B cell (primary cell): ENCODE results near the gene NEK11. TPM values are rescaled to one million over a fixed set of nuclear protein-coding genes. Genes with fewer than 3 reads are reported as not detected.

Experiments used
- ATAC-seq: fragments of 200-7000 bp; cut with Tn5 transposase; one replicate; pipeline ENCODE4 v1.10.0; 2021; ENCODE audit warnings: low read depth, mild to moderate bottlenecking, moderate number of reproducible peaks, moderate library complexity
- CTCF ChIA-PET: fragments of 350-600 bp; sonication (Branson Sonifier 250); formaldehyde crosslinking; loops from one replicate; lab custom pipeline; 2021; ENCODE audit warnings: antibody characterized with exemption, inconsistent platforms; lab: Charles Lee
- POLR2A ChIA-PET: fragments of 350-600 bp; sonication (Branson Sonifier 250); formaldehyde crosslinking; loops from one replicate; lab custom pipeline; 2021; ENCODE audit warnings: antibody characterized with exemption; lab: Charles Lee
- DNase-seq: peaks from one replicate; pipeline ENCODE4 v3.0.0; 2013
- H2AFZ ChIP-seq: 2 replicates; pipeline ENCODE4 v1.6.1; 2012; ENCODE audit warnings: mild to moderate bottlenecking, low read depth, low read length; ENCODE audit not compliant: insufficient read depth, poor library complexity, severe bottlenecking
- H3K27ac ChIP-seq, 2 donors: 1 replicate in 1 of 2; 2 replicates in 1 of 2; pipeline ENCODE4 v1.5.1; 2012 to 2013; ENCODE audit warnings: low read length in 2 of 2, mild to moderate bottlenecking in 2 of 2, moderate library complexity in 1 of 2
- H3K27me3 ChIP-seq, 4 experiments: fragments of 200-600 bp in 1 of 4; sonication (generic) in 1 of 4; replicated peaks in 1 of 4; 1 replicate in 2 of 4; 2 replicates in 2 of 4; pipeline versions ENCODE4 v1.6.1 to v1.7.0; 2013 to 2016; ENCODE audit warnings: low read length in 3 of 4, mild to moderate bottlenecking in 2 of 4, mixed read lengths in 1 of 4, moderate library complexity in 1 of 4; ENCODE audit not compliant: insufficient read depth in 4 of 4, control insufficient read depth in 3 of 4; ENCODE audit errors: control extremely low read depth in 1 of 4
- H3K36me3 ChIP-seq, 2 experiments: replicated peaks in 1 of 2; 1 replicate in 1 of 2; 2 replicates in 1 of 2; pipeline versions ENCODE4 v1.6.1 to v1.7.1; 2013; ENCODE audit warnings: low read length in 1 of 2; ENCODE audit not compliant: insufficient read depth in 2 of 2, control insufficient read depth in 1 of 2; ENCODE audit errors: control extremely low read depth in 1 of 2, extremely low read depth in 1 of 2
- H3K4me1 ChIP-seq, 2 donors: fragments of 200-600 bp in 1 of 2; sonication (generic) in 1 of 2; 1 replicate in 1 of 2; 2 replicates in 1 of 2; pipeline versions ENCODE4 v1.5.1 to v1.6.1; 2013 to 2017; ENCODE audit warnings: low read length in 2 of 2; ENCODE audit not compliant: control insufficient read depth in 2 of 2, insufficient read depth in 2 of 2
- H3K4me2 ChIP-seq: replicated peaks from 2 replicates; pipeline ENCODE3; 2012; ENCODE audit warnings: mild to moderate bottlenecking, low read depth, low read length; ENCODE audit not compliant: poor library complexity, severe bottlenecking
- H3K4me3 ChIP-seq, 5 experiments: fragments of 200-600 bp in 1 of 5; sonication (generic) in 1 of 5; 1 replicate in 3 of 5; 2 replicates in 2 of 5; pipeline versions ENCODE4 v1.5.1 to v1.7.0; 2011 to 2016; ENCODE audit warnings: low read length in 4 of 5, mild to moderate bottlenecking in 4 of 5, low read depth in 2 of 5, control low read depth in 1 of 5, moderate library complexity in 1 of 5; ENCODE audit not compliant: insufficient read depth in 1 of 5; ENCODE audit errors: control extremely low read depth in 1 of 5, extremely low read depth in 1 of 5
- H3K79me2 ChIP-seq: fragments of 200-600 bp; sonication (generic); one replicate; pipeline ENCODE4 v1.6.0; 2016; ENCODE audit warnings: low read length; ENCODE audit not compliant: control insufficient read depth, insufficient read depth
- H3K9ac ChIP-seq: fragments of 200-600 bp; sonication (generic); 2 replicates; pipeline ENCODE4 v1.6.1; 2017; ENCODE audit warnings: mild to moderate bottlenecking, low read length, moderate library complexity
- H3K9me3 ChIP-seq, 3 donors: one replicate each; pipeline versions ENCODE4 v1.6.1 to v1.7.1; 2013; ENCODE audit warnings: low read length in 2 of 3; ENCODE audit not compliant: control insufficient read depth in 2 of 3, insufficient read depth in 1 of 3; ENCODE audit errors: control extremely low read depth in 1 of 3
- H4K20me1 ChIP-seq: 2 replicates; pipeline ENCODE4 v1.6.0; 2012; ENCODE audit warnings: mild to moderate bottlenecking, low read length; ENCODE audit not compliant: insufficient read depth, control insufficient read depth, poor library complexity, severe bottlenecking
- H3K27ac Mint-ChIP-seq: one replicate; pipeline ENCODE4 v1.8.0; 2021; ENCODE audit warnings: mixed read lengths
- H3K27me3 Mint-ChIP-seq: one replicate; pipeline ENCODE4 v1.8.0; 2021; ENCODE audit warnings: mixed read lengths
- H3K4me1 Mint-ChIP-seq: one replicate; pipeline ENCODE4 v1.8.0; 2021; ENCODE audit warnings: mixed read lengths
- H3K4me3 Mint-ChIP-seq: one replicate; pipeline ENCODE4 v1.8.0; 2021; ENCODE audit warnings: mixed read lengths
- H3K9me3 Mint-ChIP-seq: one replicate; pipeline ENCODE4 v1.8.0; 2022; ENCODE audit warnings: mixed read lengths; ENCODE audit not compliant: insufficient read depth
- EZH2 ChIP-seq: IDR thresholded peaks from 2 replicates; pipeline ENCODE4 v1.6.1; 2012; ENCODE audit warnings: borderline replicate concordance, low read depth, mild to moderate bottlenecking, moderate library complexity, low read length; ENCODE audit not compliant: insufficient read depth, poor library complexity, severe bottlenecking
- WGBS: methylation state at CpG from one replicate; pipeline ENCODE4 v1.1.5; 2013; ENCODE audit warnings: missing lambda C conversion rate; ENCODE audit not compliant: insufficient coverage; 5-methylcytosine and 5-hydroxymethylcytosine counted together
- intact Hi-C: fragments of 100-400 bp; cut with micrococcal nuclease; formaldehyde crosslinking; loops from one replicate; pipeline ENCODE4 v1.10.0; 2022
- polyA plus RNA-seq: library from polyadenylated mRNA; depleted of rRNA; stranded (reverse); fragments of >200 nt; gene quantifications from 2 replicates; pipeline ENCODE4 v1.2.3, GENCODE V29; 2012
- total RNA-seq, 2 donors: library from RNA; stranded (reverse); fragments of 120-200 nt in 1 of 2; gene quantifications; 1 replicate in 1 of 2; 2 replicates in 1 of 2; pipeline versions ENCODE4 v1.2.3 to v1.2.4, GENCODE V29; 2013 to 2022
- TF ChIP-seq, protein P1 (sequence below): fragments of 200-600 bp; IDR thresholded peaks from one replicate; pipeline ENCODE4 v1.8.0; 2022; ENCODE audit warnings: antibody characterized with exemption, mild to moderate bottlenecking

The NEK11 gene
- total and polyA plus RNA-seq, 2 donors (not counting 1 experiment from before 2014, with no cell fraction given): 1.00 to 7.7 TPM

GRCh38 chr3:131238496-131238895 lies 211.8 kb downstream of the NEK11 start:
- ChIA-PET CTCF (no interaction called here), POLR2A (no interaction called here)
- Histone ChIP-seq H3K36me3 (no peaks in the 10 kb centered on the region), H3K27ac (no peak overlapping the region), H4K20me1 (no peaks in the 10 kb centered on the region), H3K9me3 (no peaks in the 10 kb centered on the region), H3K4me2 (no peak overlapping the region), H3K27me3 (no peaks in the 10 kb centered on the region), H3K9ac (no peak overlapping the region), H3K4me3 (no peak overlapping the region), H2AFZ (no peak overlapping the region), H3K79me2 (no peaks in the 10 kb centered on the region), H3K4me1 (no peaks in the 10 kb centered on the region)
- no peak for ATAC-seq
- no CpG with 5 or more reads among the region's 2 CpGs for WGBS
- Mint-ChIP-seq H3K27ac (no peak overlapping the region), H3K27me3 (no peaks in the 10 kb centered on the region), H3K4me3 (no peak overlapping the region), H3K4me1 (no peaks in the 10 kb centered on the region), H3K9me3 (no peaks in the 10 kb centered on the region)
- TF ChIP-seq EZH2: no peak
- TF ChIP-seq, protein P1, sequence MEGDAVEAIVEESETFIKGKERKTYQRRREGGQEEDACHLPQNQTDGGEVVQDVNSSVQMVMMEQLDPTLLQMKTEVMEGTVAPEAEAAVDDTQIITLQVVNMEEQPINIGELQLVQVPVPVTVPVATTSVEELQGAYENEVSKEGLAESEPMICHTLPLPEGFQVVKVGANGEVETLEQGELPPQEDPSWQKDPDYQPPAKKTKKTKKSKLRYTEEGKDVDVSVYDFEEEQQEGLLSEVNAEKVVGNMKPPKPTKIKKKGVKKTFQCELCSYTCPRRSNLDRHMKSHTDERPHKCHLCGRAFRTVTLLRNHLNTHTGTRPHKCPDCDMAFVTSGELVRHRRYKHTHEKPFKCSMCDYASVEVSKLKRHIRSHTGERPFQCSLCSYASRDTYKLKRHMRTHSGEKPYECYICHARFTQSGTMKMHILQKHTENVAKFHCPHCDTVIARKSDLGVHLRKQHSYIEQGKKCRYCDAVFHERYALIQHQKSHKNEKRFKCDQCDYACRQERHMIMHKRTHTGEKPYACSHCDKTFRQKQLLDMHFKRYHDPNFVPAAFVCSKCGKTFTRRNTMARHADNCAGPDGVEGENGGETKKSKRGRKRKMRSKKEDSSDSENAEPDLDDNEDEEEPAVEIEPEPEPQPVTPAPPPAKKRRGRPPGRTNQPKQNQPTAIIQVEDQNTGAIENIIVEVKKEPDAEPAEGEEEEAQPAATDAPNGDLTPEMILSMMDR: no peak
- intact Hi-C loops: no loop called here
- no peak for DNase-seq

- no peak overlapping the region for H3K9ac ChIP-seq
- TF ChIP-seq, protein P1: no peak
- TF ChIP-seq EZH2: no peak
- H3K4me3 ChIP-seq: no peak overlapping the region
- H3K27ac ChIP-seq: no peak overlapping the region
- H3K4me1 ChIP-seq: no peaks in the 10 kb centered on the region
- H3K79me2 ChIP-seq: no peaks in the 10 kb centered on the region
- no peak overlapping the region for H3K4me2 ChIP-seq
- DNase-seq (no peak), ATAC-seq (no peak)
- no peaks in the 10 kb centered on the region for H3K36me3 ChIP-seq
- ChIA-PET POLR2A (no interaction called here), CTCF (no interaction called here)
- H3K4me1 Mint-ChIP-seq: no peaks in the 10 kb centered on the region
- no peaks in the 10 kb centered on the region for H3K27me3 ChIP-seq
- no peak overlapping the region for H3K27ac Mint-ChIP-seq
- H2AFZ ChIP-seq: no peak overlapping the region
- intact Hi-C loops: no loop called here
- H3K4me3 Mint-ChIP-seq: no peak overlapping the region
- no CpG with 5 or more reads among the region's 3 CpGs for WGBS
- no peaks in the 10 kb centered on the region for H3K27me3 Mint-ChIP-seq
- H3K9me3 Mint-ChIP-seq: no peaks in the 10 kb centered on the region
- H4K20me1 ChIP-seq: no peaks in the 10 kb centered on the region
- no peaks in the 10 kb centered on the region for H3K9me3 ChIP-seq
Observed at GRCh38 chr3:131239267-131239666, 212.6 kb downstream of the NEK11 start.
